Kasumi-1 (cell line): Measurements from ENCODE around the gene IGF1R.

Experiments used
- DNase-seq, 2 experiments: peaks; one replicate each; lab custom pipeline; 2025; lab: John Stamatoyannopoulos, UW

IGF1R gene

GRCh38 chr15:98725874-98726273 lies 77.5 kb downstream of the IGF1R start:
- DNase-seq, result no peak

DNA sequence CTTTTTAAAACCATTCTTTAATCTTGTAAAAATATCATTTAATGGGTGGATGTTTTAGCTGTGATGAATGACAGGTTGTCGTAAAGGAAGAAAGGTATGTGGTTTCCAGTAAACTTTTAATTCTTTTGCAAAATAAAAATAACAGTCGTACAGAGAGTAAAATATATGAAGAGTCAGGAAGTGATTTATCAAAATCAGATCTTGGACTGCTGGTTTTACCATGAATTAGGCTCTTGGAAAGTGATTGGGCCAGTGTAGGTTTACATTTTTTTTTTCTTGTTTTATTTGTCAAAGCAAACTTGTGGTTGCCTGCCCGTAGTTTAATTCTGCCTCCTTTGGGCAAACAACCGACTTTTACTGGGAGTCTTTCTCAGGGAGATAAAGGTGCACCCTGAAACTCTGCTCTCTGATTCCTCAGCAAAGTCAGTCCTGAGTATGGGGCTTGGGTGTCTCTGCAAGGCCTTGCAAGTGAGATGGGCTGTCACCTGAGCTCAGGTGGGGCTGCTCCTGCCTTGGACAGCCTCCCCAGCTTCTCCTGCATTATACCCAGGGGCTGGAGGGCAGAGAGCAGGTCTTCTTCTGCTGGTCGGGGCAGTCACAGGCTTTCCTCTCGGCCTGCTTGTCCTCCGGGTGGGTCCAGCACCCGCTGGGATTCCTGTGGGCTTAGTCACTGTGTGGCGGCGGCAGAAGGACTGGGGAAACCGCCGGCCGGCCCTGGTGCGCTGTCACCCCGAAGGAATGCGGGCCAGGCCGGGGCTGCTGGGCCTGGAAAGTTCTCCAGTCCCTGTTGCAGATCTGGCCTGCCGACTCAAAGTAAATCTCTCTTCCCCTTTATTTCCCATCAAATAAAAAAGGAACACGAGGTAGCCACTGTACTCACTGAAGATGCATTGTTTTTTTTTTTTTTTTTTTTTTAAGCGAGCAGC lies 79.0 kb downstream of the IGF1R start:
- no peak for DNase-seq

DNA sequence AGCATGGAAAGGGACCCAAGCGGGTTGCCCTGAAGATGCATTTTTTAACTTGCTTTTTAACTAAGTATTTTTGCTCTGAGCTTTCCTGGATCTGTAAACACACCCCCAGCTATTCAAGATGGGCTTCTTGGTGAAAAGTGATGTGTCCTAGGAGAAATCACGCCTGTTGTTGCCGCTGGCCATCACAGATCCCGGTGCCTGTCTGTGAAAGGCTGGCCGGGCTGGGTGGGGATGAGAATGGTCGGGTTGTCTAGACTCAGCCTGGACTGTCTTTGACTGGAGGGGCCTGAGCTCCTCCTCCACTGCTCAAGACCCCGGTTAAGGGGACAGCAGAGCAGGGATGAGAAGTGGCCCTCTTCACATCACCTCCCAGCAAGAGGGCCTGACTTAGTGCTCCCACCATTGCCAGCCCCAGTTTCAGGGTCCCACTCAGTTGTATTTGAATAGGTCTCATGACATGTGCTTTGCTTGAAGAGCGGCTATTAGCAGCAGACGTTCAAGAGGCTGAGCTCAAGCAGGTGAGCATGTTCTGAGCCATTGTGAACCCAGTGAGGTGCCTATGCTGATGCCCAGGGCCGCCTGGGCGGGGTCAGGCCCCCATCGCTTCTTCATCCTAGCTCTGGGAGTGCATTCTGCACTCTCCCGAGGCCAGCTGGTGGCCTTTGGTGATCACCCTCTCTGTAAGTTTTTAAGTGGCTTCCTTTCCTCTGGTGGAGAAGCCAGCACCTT lies 79.9 kb downstream of the IGF1R start:
- DNase-seq, result no peak

GRCh38 chr15:98728811-98729160 lies 80.4 kb downstream of the IGF1R start:
- no peak for DNase-seq

GRCh38 chr15:98729446-98730042 lies 81.2 kb downstream of the IGF1R start:
- no peak for DNase-seq

- DNase-seq, result no peak
Measured at GRCh38 chr15:98730860-98731711, 82.7 kb downstream of the IGF1R start.

DNA sequence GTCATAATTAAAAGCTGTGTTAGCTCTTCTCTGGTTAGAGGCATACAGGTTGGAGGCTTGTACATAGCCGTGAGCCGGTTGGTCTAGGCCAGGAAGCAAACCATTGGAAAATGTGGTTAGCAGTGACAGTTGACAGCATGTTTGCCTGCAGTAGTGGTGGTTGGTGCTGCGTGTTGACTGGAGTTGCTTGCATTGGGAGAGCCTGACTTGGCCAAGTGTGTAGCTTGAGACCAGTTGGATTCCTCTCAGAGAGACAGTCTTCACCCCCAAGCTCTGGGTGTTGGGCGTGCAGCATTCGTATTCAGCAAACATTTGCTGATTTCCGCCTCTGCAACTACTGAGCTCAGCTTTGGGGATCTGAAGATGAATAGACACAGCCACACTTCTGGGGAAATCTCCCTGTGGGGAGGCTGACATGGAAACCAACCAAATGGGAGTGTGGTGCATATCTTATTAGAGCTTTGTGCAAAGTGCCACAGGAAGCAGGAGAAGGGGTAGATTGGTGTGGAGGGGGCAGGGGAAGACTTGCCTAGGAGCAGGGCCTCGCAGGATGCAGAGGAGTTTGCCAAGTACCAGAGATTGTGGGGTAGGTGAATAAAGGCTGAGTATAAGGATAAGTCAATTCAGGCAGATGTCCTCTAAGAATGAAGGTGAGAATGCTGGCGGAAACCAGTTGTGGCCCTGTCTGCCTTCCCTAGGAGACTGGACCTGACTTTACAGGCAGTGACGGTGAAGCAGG lies 83.5 kb downstream of the IGF1R start:
- peak; percentile 21 to 44 for DNase-seq

GRCh38 chr15:98733098-98733497 lies 84.8 kb downstream of the IGF1R start:
- DNase-seq, result no peak

DNA sequence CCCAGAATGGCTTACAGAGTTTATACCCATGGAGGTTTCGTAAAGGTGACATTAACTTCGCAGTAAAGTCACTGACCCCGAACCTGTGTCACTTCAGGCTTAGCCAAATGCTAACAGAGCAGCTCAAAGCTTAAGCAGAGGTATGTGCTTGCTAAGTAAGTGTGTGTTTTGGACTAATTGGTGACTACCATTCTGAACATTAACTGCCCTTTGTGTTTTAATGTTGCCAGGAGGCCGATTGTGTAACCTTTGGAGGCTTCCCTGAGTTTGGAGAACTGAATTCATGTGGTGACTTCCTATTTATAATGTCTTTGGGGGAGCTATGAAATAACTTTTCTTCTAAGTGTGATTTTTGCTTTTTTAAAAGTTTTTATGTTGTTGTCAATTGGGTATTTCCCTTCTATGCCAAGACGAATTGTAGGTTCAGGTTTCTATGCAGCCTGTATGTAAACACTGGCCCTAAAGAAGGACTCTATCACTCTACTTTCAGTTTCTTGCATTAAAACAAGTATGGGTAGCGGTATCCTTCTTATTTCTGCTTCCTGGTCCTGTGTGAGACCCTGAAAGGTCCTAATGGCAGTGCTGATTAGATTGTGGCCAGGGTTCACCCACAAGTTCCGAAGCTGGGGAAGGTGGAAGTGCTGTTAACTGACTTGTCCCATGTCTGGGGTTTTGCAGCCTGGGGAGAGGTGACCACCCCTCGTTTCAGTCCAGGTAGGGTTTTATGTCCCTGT lies 86.3 kb downstream of the IGF1R start:
- peak; percentile 32 to 45 for DNase-seq

DNA sequence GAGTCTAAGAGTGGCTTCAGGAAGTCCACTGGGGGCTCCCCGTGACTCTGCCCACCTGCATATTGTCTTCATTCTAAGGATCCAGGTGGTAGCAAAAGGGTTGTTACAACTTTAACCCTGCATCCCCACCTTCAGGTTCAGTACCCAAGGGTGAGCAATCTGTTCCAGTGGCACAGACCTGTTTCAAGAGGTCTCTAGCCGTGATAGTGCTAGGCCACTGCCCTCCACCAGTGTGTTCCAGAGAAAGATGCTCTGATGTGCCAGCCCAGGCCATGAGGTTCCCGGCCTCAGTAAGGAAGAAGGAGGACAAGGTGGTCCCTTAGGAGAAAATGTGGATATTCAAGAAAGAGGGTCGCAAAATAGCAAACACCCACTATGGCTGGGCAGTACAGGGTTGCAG lies 87.0 kb downstream of the IGF1R start:
- DNase-seq, result no peak

- no peak for DNase-seq
Measured at GRCh38 chr15:98735895-98736617, 87.7 kb downstream of the IGF1R start.

DNA sequence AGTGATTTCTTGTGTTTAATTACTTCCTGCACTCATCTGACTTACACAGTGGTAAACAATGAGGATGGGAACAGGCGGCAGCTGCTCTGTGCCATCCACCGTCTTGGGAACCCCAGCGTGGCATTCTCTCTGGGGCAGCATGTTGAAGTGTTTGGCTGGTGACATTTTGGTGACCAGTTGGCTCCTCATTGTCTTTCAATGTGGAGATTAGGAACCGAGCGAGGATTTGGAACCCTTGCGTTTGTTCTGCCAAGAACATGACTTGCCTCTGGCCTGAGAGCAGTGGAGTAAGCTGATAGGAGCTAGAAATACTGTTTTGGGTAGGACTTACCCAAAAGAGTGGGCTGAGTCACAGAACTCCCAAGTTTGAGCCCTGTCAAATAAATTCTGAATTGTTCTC lies 88.8 kb downstream of the IGF1R start:
- DNase-seq, result no peak

DNA sequence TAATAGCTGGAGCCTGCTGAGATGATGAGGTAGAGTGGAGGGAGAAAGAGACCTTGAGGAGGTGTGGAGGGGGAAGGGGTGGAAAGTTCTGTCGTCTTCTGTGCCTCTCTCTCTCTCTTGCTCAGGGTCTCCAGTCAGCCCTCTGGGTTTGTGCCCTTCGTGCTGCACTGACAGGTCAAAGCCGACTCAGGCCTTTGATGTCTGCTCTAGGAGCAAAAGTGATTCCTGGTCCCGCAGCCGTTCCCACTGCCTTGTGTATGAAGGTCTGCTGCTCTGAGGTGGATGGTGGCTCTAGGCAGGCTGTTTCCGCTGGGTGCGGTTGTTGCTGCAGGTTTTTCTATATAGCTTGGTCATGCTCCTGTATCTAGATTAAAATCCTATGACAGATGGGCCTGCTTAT lies 89.4 kb downstream of the IGF1R start:
- no peak for DNase-seq

DNA sequence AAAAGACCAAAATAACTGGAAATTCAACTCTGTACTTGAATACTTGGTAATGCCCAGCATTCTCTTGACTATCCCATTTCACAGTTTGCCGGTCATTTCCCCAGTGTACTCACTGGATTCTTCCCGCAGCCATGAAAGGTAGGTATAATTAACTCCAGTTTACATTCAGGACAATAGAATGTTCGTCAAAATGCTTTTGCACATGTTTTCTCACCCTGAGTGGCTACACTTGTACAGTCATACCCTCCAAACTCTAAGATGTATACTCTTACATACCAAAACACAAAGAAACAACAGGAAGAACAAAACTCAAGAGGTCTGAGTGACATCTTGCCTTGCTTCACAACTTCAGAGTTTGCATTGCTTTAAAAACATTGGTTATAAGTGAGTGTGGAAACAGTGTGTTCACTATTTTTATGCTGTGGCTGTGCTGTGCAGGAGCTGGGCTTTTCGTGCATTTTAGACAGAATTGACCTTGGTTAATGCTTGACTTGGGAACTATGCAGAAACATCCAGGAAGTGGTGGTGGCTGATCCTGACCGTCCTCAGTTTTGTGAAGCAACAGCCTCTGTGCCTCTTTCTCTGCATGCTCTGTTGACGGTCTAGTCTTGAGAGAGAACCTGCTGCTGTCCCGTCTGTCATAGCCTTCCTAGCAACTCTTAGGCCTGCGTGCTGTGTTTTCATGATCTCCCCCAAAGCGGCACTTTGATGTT lies 90.5 kb downstream of the IGF1R start:
- peak; percentile 17 to 42 for DNase-seq

- no peak for DNase-seq
Measured at GRCh38 chr15:98740295-98740694, 92.0 kb downstream of the IGF1R start.

GRCh38 chr15:98740963-98741362 lies 92.6 kb downstream of the IGF1R start:
- no peak for DNase-seq

- no peak for DNase-seq
Measured at GRCh38 chr15:98743177-98743576, 94.8 kb downstream of the IGF1R start.

DNA sequence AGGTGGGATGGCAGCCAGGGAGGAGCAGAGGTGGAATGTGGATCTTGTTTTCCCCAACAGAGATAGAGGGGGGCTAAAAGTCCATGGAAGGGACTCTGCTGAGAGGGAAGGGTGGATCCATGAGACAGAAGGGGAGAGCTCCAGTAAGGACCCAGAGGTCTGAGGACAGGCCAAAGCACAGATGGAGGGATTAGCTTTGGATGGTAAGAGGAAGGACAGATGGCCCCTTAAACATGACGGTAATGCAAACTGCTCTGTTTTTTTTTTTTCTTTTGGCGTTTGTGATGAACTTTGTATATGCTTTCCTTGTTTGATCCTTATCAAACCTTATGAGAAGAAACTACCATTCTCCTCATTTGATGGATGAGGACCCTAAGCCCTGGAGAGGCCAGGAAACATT lies 96.2 kb downstream of the IGF1R start:
- no peak for DNase-seq

DNA sequence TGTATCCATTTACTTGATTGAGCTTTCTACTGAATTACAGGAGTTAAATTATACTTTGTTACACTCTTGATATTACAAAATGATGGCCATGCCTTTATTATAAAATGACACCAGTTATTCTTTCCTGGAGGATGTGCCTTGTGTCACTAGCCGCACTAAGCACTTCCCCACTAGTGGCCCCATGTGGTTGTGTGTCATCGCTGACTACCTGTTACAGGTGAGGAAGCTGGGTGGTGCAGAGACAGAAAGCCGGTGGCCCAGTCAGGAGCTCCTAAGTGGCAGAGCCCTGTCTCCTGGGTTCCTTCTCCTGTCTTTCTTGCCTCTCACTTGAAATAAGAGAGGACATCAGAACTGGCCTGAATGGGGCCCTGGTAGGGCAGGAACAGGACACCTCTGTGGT lies 96.8 kb downstream of the IGF1R start:
- DNase-seq, result no peak
